ENCODE data around the gene TSPYL4. TPM values are rescaled to one million over a fixed set of nuclear protein-coding genes. Genes with fewer than 3 reads are reported as not detected.

TSPYL4 gene
- total RNA-seq, 1 donor from 2014 or later, result 32.2 TPM

- peaks cover 30% of the 10 kb centered on the region for H3K36me3 Mint-ChIP-seq
- H3K4me1 Mint-ChIP-seq, result peaks cover 35% of the 10 kb centered on the region
- H3K4me3 ChIP-seq, result peak overlapping the region; percentile 61
- H3K9ac ChIP-seq, result peak overlapping the region; percentile 88
- peak overlapping the region; percentile 84 for H2AFZ ChIP-seq (replicated peaks)
- no peaks in the 10 kb centered on the region for H3K9me3 Mint-ChIP-seq
- no peaks in the 10 kb centered on the region for H3K36me3 ChIP-seq
- H3K4me1 ChIP-seq, result peaks cover 40% of the 10 kb centered on the region
- peaks cover 2% of the 10 kb centered on the region for H3K27me3 Mint-ChIP-seq (ENCODE audit: insufficient read depth, low read depth)
- no peak for DNase-seq (ENCODE audit: low spot score)
- no peak overlapping the region for H3K4me3 Mint-ChIP-seq
- H3F3A ChIP-seq (ENCODE audit: low read depth), result peaks cover 8% of the 10 kb centered on the region
- peaks cover 10% of the 10 kb centered on the region for H4K20me1 ChIP-seq (ENCODE audit: low read depth)
- no peaks in the 10 kb centered on the region for H3K27me3 ChIP-seq
- peak overlapping the region; percentile 91 for H3K4me2 ChIP-seq
- TF ChIP-seq CTCF (IDR thresholded peaks at IDR 0.05) (no peak), EZH2 (IDR thresholded peaks at IDR 0.05) (no peak), EZH2phosphoT487 (IDR thresholded peaks at IDR 0.05) (no peak)
- H3K79me2 ChIP-seq (ENCODE audit: low read depth), result peaks cover 54% of the 10 kb centered on the region
- H3K27ac ChIP-seq, result peak overlapping the region; percentile 62
- H3K27ac Mint-ChIP-seq, result no peak overlapping the region
- no peaks in the 10 kb centered on the region for H3K9me3 ChIP-seq (ENCODE audit: low read depth)
These were observed 602 bp upstream of the TSPYL4 start for GRCh38 chr6:116254297-116255056.

- H3K79me2 ChIP-seq (ENCODE audit: low read depth), result peaks cover 62% of the 10 kb centered on the region
- H4K20me1 ChIP-seq (ENCODE audit: low read depth), result peaks cover 13% of the 10 kb centered on the region
- peaks cover 47% of the 10 kb centered on the region for H3K4me1 Mint-ChIP-seq
- H2AFZ ChIP-seq (replicated peaks), result peak overlapping the region; percentile 66
- H3K4me3 Mint-ChIP-seq, result no peak overlapping the region
- H3K4me3 ChIP-seq, result peak overlapping the region; percentile 61
- peaks cover 40% of the 10 kb centered on the region for H3K4me1 ChIP-seq
- no peak overlapping the region for H3K27ac Mint-ChIP-seq
- no peaks in the 10 kb centered on the region for H3K9me3 Mint-ChIP-seq
- peaks cover 2% of the 10 kb centered on the region for H3K27me3 Mint-ChIP-seq (ENCODE audit: insufficient read depth, low read depth)
- DNase-seq (ENCODE audit: low spot score), result no peak
- no peaks in the 10 kb centered on the region for H3K36me3 ChIP-seq
- peak overlapping the region; percentile 75 for H3K9ac ChIP-seq
- H3K27ac ChIP-seq, result no peak overlapping the region
- no peaks in the 10 kb centered on the region for H3K9me3 ChIP-seq (ENCODE audit: low read depth)
- H3K27me3 ChIP-seq, result no peaks in the 10 kb centered on the region
- no peak for TF ChIP-seq EZH2 (IDR thresholded peaks at IDR 0.05)
- TF ChIP-seq EZH2phosphoT487 (IDR thresholded peaks at IDR 0.05), result no peak
- no peak for TF ChIP-seq CTCF (IDR thresholded peaks at IDR 0.05)
- peak overlapping the region; percentile 91 for H3K4me2 ChIP-seq
- peaks cover 25% of the 10 kb centered on the region for H3K36me3 Mint-ChIP-seq
- H3F3A ChIP-seq (ENCODE audit: low read depth), result peaks cover 15% of the 10 kb centered on the region
These were observed 729 bp downstream of the TSPYL4 start for GRCh38 chr6:116253188-116253504.

- Histone ChIP-seq H3K79me2 (ENCODE audit: low read depth) (peaks cover 62% of the 10 kb centered on the region), H4K20me1 (ENCODE audit: low read depth) (peaks cover 13% of the 10 kb centered on the region), H2AFZ (replicated peaks) (no peak overlapping the region), H3K9me3 (ENCODE audit: low read depth) (no peaks in the 10 kb centered on the region), H3K27ac (no peak overlapping the region), H3F3A (ENCODE audit: low read depth) (peaks cover 12% of the 10 kb centered on the region), H3K4me1 (peaks cover 40% of the 10 kb centered on the region), H3K4me2 (peak overlapping the region; percentile 91), H3K36me3 (no peaks in the 10 kb centered on the region), H3K9ac (no peak overlapping the region), H3K4me3 (peak overlapping the region; percentile 61), H3K27me3 (no peaks in the 10 kb centered on the region)
- H3K9me3 Mint-ChIP-seq, result no peaks in the 10 kb centered on the region
- no peak for TF ChIP-seq CTCF (IDR thresholded peaks at IDR 0.05)
- TF ChIP-seq EZH2phosphoT487 (IDR thresholded peaks at IDR 0.05), result no peak
- no peak for TF ChIP-seq EZH2 (IDR thresholded peaks at IDR 0.05)
- no peaks in the 10 kb centered on the region for H3K27me3 Mint-ChIP-seq (ENCODE audit: insufficient read depth, low read depth)
- H3K27ac Mint-ChIP-seq, result no peak overlapping the region
- H3K4me3 Mint-ChIP-seq, result no peak overlapping the region
- H3K36me3 Mint-ChIP-seq, result peaks cover 21% of the 10 kb centered on the region
- DNase-seq (ENCODE audit: low spot score), result peak; percentile 27
- peaks cover 42% of the 10 kb centered on the region for H3K4me1 Mint-ChIP-seq
These were observed 2.1 kb downstream of the TSPYL4 start for GRCh38 chr6:116251568-116252384.

Data from neural progenitor cell (in vitro differentiated cells).